HG02938 (cell line): ENCODE results near the gene TMEM116.
"Not testable (repeated sequence)": the region's sequence is repeated elsewhere in the genome, so short reads cannot be mapped to it uniquely, and the experiment has no call there.

Experiments used
- ATAC-seq: cut with Tn5 transposase; IDR thresholded peaks from one replicate; pipeline ENCODE4 v1.9.1; 2021; ENCODE audit warnings: mild to moderate bottlenecking, moderate library complexity; ENCODE audit not compliant: unreplicated experiment

TMEM116 gene

DNA sequence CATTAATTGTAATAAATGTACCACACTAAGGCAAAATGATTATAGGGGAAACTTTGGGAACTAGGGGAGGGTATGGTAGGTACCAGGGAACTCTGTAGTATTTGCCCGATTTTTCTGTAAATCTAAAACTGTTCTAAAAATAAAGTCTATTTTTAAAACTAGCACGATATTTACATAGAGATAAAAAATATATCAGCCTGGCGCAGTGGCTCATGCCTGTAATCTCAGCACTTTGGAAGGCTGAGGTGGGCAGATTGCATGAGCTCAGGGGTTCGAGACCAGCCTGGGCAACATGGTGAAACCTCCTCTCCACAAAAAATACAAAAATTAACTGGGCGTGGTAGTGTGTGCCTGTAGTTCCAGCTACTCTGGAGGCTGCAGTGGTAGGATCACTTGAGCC lies 32.4 kb downstream of the TMEM116 start:
- no peak for ATAC-seq

DNA sequence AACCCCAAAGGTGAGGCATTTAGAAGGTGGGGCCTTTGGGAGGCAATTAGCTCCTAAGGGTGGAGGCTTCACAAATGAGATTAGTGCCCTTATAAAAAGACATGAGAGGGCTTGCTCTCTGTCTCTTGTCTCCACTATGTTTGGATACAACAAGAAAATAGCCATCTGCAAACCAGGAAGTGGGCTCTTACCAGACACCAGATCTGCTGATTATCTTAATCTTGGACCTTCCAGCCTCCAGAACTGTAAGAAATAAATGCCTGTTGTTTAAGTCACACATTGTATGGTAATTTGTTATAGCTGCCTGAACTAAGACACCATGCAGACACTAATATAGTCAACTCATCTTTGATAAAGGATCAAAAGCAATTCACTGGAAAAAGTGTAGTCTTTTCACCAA lies 34.4 kb downstream of the TMEM116 start:
- ATAC-seq: no peak

GRCh38 chr12:111976860-111977259 lies 36.1 kb downstream of the TMEM116 start:
- no peak for ATAC-seq

DNA sequence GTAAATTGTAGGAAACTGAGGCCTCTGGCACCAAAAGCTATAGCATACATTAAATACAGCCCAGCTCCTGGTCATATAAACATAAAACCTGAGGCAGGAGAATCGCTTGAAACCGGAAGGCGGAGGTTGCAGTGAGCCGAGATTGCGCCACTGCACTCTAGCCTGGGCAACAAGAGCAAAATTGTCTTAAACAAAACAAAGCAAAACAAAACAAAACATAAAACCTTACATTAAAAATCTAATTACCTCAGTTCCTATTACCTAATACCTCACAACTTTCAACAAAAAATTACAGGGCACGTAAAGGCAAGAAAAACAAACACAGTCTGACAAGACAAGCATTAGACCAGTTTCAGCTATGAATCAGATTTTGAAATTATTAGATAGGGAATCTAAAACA lies 36.7 kb downstream of the TMEM116 start:
- no peak for ATAC-seq

GRCh38 chr12:111975161-111975931 lies 37.6 kb downstream of the TMEM116 start:
- ATAC-seq: no peak

GRCh38 chr12:111971800-111972199 lies 41.2 kb downstream of the TMEM116 start:
- no peak for ATAC-seq

- no peak for ATAC-seq
These were observed 48.0 kb downstream of the TMEM116 start for GRCh38 chr12:111964935-111965334.

GRCh38 chr12:111959518-111959917 lies 53.4 kb downstream of the TMEM116 start:
- ATAC-seq: not testable (repeated sequence)

DNA sequence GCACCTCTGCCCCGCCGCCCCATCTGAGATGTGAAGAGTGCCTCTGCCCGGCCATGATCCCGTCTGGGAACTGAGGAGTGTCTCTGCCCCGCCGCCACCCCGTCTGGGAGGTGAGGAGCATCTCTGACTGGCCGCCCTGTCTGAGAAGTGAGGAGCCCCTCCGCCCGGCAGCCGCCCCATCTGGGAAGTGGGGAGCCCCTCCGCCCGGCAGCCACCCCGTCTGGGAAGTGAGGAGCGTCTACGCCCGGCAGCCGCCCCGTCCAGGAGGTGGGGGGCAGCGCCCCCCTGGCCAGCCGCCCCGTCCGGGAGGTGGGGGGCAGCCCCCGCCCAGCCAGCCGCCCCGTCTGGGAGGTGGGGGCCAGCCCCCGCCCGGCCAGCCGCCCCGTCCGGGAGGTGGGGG lies 55.7 kb downstream of the TMEM116 start:
- ATAC-seq: not testable (repeated sequence)

GRCh38 chr12:111954969-111955368 lies 58.0 kb downstream of the TMEM116 start:
- no peak for ATAC-seq

- ATAC-seq: no peak
These were observed 59.5 kb downstream of the TMEM116 start for GRCh38 chr12:111953455-111953854.

- ATAC-seq: not testable (repeated sequence)
These were observed 60.7 kb downstream of the TMEM116 start for GRCh38 chr12:111952084-111952787.

DNA sequence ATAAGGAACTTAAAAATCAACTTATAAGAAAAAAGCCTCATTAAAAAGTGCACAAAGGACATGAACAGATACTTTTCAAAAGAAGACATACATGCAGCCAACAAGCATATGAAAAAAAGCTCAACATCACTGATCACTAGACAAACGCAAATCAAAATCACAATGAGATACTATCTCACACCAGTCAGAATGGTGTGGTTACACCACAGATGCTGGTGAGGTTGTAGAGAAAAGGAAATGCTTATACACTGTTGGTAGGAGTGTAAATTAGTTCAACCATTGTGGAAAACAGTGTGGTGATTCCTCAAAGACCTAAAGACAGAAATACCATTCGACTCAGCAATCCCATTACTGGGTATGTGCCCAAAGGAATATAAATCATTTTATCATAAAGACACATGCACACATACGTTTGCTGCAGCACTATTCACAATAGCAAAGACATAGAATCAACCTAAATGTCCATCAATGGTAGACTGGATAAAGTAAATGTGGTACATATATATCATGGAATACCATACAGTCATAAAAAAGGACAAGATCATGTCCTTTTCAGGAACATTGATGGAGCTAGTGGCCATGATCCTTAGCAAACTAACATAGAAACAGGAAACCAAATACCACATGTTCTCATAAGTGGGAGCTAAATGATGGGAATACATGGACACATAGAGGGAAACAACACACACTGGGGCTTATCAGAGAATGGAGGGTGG lies 61.8 kb downstream of the TMEM116 start:
- not testable (repeated sequence) for ATAC-seq

GRCh38 chr12:111943929-111944328 lies 69.0 kb downstream of the TMEM116 start:
- no peak for ATAC-seq

GRCh38 chr12:111942557-111942956 lies 70.4 kb downstream of the TMEM116 start:
- no peak for ATAC-seq

DNA sequence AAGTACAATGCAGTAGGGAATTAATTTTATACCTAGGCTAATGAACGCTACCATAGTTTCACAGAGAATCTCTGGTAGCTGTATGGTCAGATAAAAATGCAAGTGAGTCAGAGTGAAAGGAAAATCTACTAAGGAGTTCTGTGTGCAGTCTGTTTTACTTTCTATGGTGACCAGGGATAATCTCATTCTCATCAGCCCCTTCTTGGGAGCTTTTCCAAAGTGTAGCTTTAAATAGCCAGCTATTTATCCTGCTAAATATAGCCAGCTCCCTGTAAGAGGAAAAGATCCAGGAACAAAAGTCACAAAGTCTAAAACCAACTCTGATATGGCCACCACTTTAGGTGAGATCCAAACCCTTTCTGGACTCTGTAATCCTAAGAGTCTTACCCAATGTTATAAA lies 75.5 kb downstream of the TMEM116 start:
- ATAC-seq: no peak

DNA sequence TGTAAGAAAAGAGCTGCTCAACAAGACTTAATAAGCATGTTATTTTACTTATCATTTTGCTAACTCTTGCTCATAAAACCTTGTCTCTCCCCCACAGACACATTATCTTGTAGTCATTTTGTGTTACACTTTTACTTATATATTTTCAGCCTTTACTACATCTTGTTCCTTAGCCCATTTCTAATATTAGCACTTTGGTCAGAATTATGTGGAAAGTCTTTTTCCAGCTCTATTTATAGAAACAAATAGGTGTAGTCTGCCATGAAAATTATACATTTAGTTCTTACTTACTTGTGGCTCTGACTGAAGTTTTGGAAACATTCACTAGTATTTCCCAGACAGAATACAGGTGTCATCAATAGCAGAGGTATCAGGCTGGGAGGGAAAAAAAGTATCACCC lies 76.1 kb downstream of the TMEM116 start:
- no peak for ATAC-seq

DNA sequence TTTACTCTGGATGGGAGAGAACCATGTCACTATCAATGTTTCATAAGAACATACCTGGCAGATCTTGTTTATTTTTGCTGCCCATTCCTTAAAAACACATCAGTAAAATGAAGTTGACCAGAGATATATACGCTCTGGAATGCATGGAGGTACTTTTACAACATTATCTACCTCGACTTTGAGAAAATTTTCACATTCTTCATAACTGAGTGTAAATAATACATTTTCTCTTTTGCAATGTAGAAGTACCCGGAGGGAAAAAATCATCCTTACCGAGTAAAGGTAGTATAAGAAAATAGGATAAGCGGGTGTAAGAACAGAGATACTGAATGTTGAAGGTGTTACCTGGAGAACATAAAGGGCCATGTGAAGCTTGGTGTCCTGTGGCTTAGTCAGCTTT lies 80.7 kb downstream of the TMEM116 start:
- no peak for ATAC-seq

- no peak for ATAC-seq
These were observed 85.6 kb downstream of the TMEM116 start for GRCh38 chr12:111927346-111927745.

DNA sequence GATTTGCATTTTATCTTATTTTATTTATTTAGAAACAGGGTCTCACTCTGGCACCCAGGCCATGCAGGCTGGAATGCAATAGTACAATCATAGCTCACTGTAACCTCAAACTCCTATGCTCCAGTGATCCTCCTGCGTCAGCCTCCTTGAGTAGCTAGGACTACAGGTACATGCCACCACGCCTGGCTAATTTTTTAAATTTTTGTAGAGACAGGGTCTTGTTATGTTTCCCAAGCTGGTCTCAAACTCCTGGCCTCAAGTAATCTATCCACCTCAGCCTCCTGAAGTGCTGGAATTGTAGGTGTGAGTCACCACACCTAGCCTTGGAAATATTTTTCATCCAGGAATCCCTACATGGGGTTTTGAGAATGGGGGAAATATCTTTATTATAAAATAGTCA lies 86.3 kb downstream of the TMEM116 start:
- ATAC-seq: no peak

DNA sequence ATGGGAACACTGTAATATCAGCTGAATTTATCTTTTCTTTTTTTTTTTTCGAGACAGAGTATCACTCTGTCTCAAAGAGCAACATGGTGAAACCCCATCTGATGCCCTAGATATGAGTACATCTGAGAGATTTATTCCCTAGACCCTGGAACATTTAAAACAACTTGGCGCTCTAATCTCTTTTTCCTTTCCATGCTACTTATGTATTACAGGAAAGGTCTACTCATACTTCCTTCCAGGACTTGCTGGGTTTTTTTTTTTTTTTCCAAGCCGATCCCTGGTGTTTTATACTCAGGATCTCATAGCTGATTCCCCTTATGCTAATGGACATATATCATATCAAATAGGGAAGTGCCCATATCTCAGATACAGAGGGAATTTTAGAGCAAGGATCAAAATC lies 87.8 kb downstream of the TMEM116 start:
- no peak for ATAC-seq

DNA sequence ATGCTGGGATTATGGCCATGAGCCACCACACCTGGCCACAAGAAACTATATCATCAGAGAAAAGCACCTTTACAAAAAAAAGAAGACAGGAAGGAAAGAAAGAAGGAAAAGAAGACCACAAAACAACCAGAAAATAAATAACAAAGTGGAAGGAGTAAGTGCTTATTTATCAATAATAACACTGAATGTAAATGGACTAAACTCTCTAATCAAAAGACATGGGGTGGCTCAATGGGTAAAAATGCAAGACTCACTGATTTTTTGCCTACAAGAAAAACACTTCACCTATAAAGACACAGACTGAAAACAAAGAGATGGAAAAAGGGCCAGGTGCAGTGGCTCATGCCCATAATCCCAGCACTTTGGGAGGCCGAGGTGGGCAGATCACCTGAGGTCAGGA lies 105.2 kb downstream of the TMEM116 start:
- no peak for ATAC-seq
